ENCODE measurements around the gene TRH.
"Not testable (repeated sequence)": the region's sequence is repeated elsewhere in the genome, so short reads cannot be mapped to it uniquely, and the experiment has no call there.

TRH gene

DNA sequence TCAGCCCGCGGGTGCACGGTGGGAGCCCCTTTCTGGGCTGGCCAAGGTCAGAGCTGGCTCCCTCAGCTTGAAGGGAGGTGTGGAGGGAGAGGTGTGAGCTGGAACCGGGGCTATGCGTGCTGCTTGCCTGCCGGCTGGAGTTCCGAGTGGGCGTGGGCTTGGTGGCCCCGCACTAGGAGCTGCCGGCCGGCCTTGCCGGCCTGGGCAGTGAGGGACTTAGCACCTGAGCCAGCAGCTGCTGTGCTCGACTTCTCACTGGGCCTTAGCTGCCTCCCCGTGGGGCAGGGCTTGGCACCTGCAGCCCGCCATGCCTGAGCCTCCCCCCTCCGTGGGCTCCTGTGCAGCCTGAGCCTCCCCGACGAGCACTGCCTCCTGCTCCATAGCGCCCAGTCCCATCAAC, 36.0 kb downstream of the TRH start:
- DNase-seq (ENCODE audit: low read depth), result no peak

DNA sequence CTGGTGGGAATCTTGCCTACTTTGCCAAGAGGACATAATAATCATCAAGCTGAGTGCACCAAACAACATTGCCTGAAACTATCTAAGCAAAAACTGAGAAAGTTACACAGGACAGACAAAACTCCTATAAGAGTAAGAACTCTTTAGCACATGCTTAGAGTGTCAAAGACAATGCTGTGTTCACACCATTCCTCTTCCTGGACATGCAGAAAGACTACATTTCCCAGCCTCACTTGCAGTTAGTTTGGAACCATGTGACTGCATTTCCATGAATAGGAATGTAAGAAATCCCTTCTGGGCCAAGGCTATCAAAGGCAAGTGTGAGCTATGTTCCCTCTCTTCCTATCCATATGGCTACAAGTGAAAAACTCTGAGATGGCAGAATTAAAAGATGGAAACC, 37.6 kb downstream of the TRH start:
- DNase-seq (ENCODE audit: low read depth), result not testable (repeated sequence)

DNA sequence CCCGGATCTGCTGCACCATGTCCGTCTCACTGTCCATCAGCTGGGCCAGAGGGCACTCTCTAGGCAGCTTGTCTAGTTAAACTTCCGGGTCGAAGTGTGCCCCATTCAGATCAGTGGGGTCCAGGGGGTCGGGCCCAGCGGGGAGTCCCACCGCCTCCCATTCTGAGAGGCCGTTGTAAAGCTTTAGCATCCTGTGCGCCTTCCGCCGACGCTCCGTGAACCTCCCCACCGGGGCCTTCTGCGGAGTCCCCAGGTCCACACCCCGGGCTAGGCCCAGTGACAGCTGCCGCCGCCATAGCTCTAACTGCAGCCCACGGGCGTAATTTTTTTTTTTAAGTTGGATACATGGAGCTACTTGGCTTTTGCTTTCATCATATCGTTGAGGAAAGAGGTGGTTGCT, 38.7 kb downstream of the TRH start:
- not testable (repeated sequence) for DNase-seq (ENCODE audit: low read depth)

DNA sequence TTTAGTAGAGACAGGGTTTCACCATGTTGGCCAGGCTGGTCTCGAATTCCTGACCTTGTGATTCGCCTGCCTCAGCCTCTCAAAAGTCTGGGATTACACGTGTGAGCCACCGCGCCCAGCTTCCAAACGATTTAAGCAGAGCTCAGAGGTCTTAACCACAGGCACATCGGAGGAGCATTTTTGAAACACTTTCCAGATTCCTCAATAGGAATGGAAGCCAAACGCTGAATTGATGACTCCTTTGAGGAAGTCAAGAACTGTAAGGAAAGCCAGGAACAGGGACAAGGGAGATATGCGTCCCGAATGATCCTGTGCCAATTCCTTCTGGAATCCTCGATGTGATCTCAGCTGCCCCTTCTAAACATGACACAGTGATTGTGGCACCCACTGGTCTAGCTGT, 40.0 kb downstream of the TRH start:
- no peak for DNase-seq (ENCODE audit: low read depth)

DNA sequence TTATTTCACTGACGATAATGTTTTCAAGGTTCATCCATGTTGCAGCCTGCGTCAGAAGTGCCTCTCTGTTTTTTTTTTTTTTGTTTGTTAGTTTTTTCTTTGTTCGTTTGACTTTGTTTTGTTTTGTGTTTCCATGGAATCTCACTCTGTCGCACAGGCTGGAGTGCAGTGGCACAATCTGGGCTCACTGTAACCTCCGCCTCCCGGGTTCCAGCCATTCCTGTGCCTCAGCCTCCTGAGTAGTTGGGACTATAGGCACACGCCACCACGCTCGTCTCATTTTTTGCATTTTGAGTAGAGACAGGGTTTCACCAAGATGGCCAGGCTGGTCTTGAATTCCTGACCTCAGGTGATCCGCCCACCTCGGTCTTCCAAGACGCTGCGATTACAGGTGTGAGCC, 43.1 kb downstream of the TRH start:
- not testable (repeated sequence) for DNase-seq (ENCODE audit: low read depth)

DNA sequence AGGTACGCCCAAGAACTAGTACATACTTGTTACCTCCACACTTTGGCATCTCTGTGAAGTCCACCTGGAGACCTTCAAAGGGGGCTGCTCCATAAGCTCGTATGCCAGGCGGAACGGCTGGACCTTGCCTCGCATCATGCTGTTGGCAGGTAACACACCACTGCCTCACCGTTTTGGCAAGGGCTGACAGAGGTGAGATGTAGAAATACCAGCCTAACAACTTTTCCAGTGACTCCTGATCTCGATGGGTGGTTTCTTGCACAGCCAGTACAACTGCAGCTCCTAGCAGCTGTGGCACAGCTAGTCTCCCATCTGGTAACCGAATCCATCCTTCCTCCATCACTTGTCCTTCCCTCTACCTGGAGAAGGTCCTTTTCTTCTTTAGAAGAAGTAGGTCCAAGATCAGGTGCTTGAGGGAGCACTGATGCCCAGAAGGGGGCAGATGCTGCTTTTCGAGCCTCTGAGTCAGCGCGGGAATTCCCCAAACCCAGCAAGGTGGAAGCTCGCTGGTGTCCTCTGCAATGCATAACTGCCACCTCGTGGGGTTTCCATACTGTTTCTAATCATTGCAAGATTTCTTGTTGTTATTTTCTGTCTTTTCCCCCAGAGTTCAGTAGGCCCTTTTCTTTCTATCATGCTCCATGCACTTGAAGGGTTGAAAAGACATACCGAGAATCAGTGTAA, 51.8 kb downstream of the TRH start:
- not testable (repeated sequence) for DNase-seq (ENCODE audit: low read depth)

DNA sequence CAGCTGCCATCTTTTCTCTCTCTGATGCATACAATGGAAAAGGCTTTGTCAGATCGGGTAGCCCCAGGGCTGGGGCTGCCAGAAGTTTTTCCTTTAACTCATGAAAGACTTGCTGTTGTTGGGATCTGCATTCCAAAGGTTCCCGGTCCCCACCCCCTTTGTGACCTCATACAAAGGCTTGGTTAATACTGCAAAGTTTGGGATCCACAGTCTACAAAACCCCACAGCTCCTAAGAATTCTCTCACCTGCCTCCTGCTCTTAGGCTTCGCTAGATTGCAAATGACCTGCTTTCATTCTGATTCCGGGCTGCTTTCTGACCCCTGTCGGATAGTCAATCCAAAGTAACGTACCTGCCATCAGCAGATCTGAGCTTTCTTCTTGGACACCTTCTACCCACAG, 52.9 kb downstream of the TRH start:
- not testable (repeated sequence) for DNase-seq (ENCODE audit: low read depth)

Data from activated gamma-delta T cell treated with anti-CD3 and anti-CD28 coated beads, Interleukin-2, amount 50 U/mL, for 16 hours (primary cell).